GM10266 (cell line): Measurements from ENCODE around the gene FAM13A.

Experiments used
- DNase-seq: peaks from one replicate; pipeline ENCODE4 v3.0.0; 2012; ENCODE audit errors: extremely low spot score
- CTCF ChIP-seq: IDR thresholded peaks from 2 replicates; pipeline ENCODE4 v1.5.1; 2012; ENCODE audit warnings: mild to moderate bottlenecking, low read depth; ENCODE audit not compliant: control insufficient read depth, insufficient read depth; ENCODE audit errors: missing control alignments

The FAM13A gene

GRCh38 chr4:88761342-88761741, 295.6 kb downstream of the FAM13A start:
- no peak for TF ChIP-seq CTCF
- DNase-seq = no peak

GRCh38 chr4:88759895-88760290, 297.1 kb downstream of the FAM13A start:
- TF ChIP-seq CTCF = no peak
- no peak for DNase-seq

GRCh38 chr4:88759039-88759894, 297.7 kb downstream of the FAM13A start:
- TF ChIP-seq CTCF = no peak
- DNase-seq = no peak

GRCh38 chr4:88758264-88758663, 298.7 kb downstream of the FAM13A start:
- no peak for TF ChIP-seq CTCF
- DNase-seq = no peak

- no peak for TF ChIP-seq CTCF
- no peak for DNase-seq
Measured at GRCh38 chr4:88757776-88758175, 299.2 kb downstream of the FAM13A start.

- DNase-seq = no peak
- TF ChIP-seq CTCF = no peak
Measured at GRCh38 chr4:88757067-88757466, 299.9 kb downstream of the FAM13A start.

- no peak for TF ChIP-seq CTCF
- DNase-seq = no peak
Measured at GRCh38 chr4:88756149-88756548, 300.8 kb downstream of the FAM13A start.
